GM19238 (cell line): ENCODE results near the gene DNA2.

Experiments
- DNase-seq: peaks from one replicate; pipeline ENCODE4 v3.0.0; 2011; ENCODE audit warnings: low spot score; ENCODE audit not compliant: insufficient read length

The DNA2 gene

DNA sequence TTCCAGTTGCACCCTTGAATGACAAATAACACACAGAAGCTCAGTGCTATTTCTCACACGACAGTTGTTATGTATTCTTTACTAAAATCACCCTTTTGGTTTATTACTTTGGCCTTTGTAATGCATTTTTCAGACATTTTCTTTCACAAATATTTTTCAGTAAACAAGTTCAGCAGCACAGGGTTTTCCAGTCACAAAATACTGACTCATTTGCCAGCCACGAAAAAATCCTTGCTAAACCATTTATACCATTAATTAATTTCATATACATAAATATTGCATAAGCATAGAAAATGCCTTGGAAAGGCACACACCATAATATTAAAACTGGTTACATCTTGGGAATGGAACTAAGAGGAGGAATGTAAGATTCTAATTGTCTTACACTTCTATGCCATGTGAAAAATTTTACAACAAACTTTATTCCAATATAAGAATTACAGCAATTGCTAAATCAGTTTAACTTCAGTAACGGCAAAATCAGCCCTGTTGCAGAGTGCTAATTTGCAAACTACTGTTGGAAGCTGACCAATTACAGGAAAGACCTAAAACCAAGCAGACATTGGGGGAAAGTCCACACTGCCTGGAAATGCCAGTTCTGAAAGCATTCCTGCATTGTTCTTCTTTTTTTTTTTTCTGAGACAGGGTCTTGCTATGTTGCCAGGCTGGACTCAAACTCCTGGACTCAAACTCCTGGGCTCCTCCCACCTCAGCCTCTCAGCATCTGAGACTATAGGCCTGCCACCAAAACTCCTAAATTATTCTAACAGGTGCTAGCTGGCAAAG, 107.5 kb downstream of the DNA2 start:
- DNase-seq = no peak
